Measurements from ENCODE around the gene PTPRU.

DNA sequence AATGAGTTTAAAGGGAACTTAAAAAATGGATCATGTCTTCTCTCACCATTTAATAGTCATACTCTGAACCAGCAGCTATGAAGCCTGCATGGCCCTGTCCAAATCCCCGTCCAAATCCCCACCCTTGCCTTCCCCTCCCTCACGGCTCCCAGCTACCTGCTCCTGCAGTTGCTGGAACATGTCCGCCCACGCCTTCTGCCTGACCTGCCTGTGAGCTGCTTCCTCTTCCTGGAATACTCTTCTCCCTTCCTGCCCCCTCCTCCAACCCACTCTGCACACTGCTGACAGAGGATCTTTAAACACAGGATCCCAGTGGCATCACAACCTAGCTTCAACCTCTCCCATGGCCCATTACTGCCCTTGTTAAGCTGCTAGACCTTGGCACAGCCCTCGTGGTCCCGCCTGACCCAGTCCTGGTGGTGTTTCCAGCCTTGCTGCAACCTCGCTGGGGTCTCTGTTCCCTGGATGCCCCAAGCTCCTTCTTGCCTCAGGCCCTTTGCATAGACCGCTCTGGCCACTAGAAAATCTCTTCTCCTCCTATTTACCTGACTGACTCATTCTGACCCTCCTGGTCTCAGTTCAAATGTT is 118.3 kb downstream of the PTPRU start:
- TF ChIP-seq FOXP2 (optimal IDR thresholded peaks at IDR 0.05; ENCODE audit: control extremely low read depth, extremely low read length, insufficient read depth), result no peak
- TF ChIP-seq POLR2AphosphoS5 (IDR thresholded peaks at IDR 0.05; ENCODE audit: borderline replicate concordance, low read depth, low read length), result no peak
- no peak for TF ChIP-seq EZH2 (IDR thresholded peaks at IDR 0.05)

Measured in SK-N-MC (cell line).